Retinal pigment epithelial cell (primary cell): ENCODE data around the gene SEMA3D.

ENCODE experiments used
- DNase-seq: peaks from one replicate; pipeline ENCODE4 v3.0.0-alpha.2; 2010; ENCODE audit warnings: low read depth
- H3K4me3 ChIP-seq: 2 replicates; pipeline ENCODE4 v1.5.1; 2011; ENCODE audit warnings: mild to moderate bottlenecking, low read length, control low read depth, moderate library complexity
- CTCF ChIP-seq: conservative IDR thresholded peaks from 2 replicates; pipeline ENCODE4 v1.5.1; 2011; ENCODE audit warnings: low read depth, low read length, control low read depth, inconsistent platforms

SEMA3D gene

GRCh38 chr7:85078181-85078580 lies 108.7 kb downstream of the SEMA3D start:
- H3K4me3 ChIP-seq, result no peak overlapping the region
- no peak for DNase-seq
- no peak for TF ChIP-seq CTCF

- TF ChIP-seq CTCF, result no peak
- H3K4me3 ChIP-seq, result no peak overlapping the region
- DNase-seq, result no peak
These were observed 111.0 kb downstream of the SEMA3D start for GRCh38 chr7:85075864-85076263.

- H3K4me3 ChIP-seq, result no peak overlapping the region
- no peak for TF ChIP-seq CTCF
- DNase-seq, result no peak
These were observed 111.9 kb downstream of the SEMA3D start for GRCh38 chr7:85074992-85075391.

- DNase-seq, result no peak
- no peak for TF ChIP-seq CTCF
- H3K4me3 ChIP-seq, result no peak overlapping the region
These were observed 112.8 kb downstream of the SEMA3D start for GRCh38 chr7:85074016-85074415.

- no peak for DNase-seq
- no peak for TF ChIP-seq CTCF
These were observed 115.8 kb downstream of the SEMA3D start for GRCh38 chr7:85070967-85071628.

GRCh38 chr7:85068799-85069198 lies 118.1 kb downstream of the SEMA3D start:
- no peak for TF ChIP-seq CTCF
- H3K4me3 ChIP-seq, result no peak overlapping the region
- no peak for DNase-seq

More at GRCh38 chr7:85070967-85071628, 115.8 kb downstream of the SEMA3D start:
- no peak overlapping the region for H3K4me3 ChIP-seq

GRCh38 chr7:85067371-85067770 lies 119.5 kb downstream of the SEMA3D start:
- no peak for DNase-seq
- no peak overlapping the region for H3K4me3 ChIP-seq
- no peak for TF ChIP-seq CTCF
